ENCODE data around the gene APLP1. TPM values are rescaled to one million over a fixed set of nuclear protein-coding genes. Genes with fewer than 3 reads are reported as not detected.
"Not testable (repeated sequence)": the region's sequence is repeated elsewhere in the genome, so short reads cannot be mapped to it uniquely, and the experiment has no call there.

APLP1 gene
- total RNA-seq, 1 donor from 2014 or later = 66.8 TPM

DNA sequence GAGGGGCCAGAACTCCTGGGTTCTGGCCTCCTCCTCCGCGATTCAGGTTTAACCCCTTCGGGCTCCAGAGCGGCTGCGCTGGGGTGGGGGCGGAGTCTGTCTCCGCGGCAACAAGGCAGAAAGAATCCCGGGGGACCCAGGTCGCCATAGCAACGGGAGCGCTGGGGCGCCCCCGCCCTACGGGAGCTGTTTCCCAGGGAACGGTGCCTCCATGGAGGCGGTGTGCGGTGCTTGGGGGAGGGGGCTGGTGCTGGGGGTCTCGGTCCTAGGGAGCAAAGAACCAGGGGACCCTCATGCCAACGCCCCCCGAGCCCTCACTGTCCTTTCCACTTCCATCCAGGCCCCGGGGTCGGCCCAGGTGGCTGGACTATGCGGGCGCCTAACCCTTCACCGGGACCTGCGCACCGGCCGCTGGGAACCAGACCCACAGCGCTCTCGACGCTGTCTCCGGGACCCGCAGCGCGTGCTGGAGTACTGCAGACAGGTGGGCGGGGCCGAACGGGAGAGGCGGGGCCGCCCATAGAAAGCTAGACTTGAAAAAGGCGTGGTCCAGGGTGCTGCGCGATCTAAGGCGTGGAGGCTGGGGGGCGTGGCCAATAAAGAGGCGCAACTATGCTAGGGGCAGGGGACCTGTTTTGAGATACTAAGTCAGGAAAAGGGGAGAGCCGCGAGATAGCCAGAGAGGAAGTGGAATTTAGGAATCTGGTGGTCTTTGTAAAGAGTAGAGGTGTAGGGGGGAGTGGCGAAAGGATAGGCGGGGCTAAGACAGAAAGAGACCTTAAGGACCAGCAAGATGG lies 1.2 kb downstream of the APLP1 start:
- Mint-ChIP-seq H3K27ac (ENCODE audit: unreplicated experiment) (no peak overlapping the region), H3K36me3 (ENCODE audit: low read depth) (peaks cover 2% of the 10 kb centered on the region), H3K9me3 (ENCODE audit: low read depth) (no peaks in the 10 kb centered on the region), H3K4me3 (ENCODE audit: unreplicated experiment) (peak overlapping the region; percentile 76), H3K4me1 (ENCODE audit: low read depth) (peaks cover 13% of the 10 kb centered on the region), H3K27me3 (ENCODE audit: low read depth) (peaks cover 23% of the 10 kb centered on the region)
- DNase-seq (ENCODE audit: low spot score) = no peak
- TF ChIP-seq, protein P1, sequence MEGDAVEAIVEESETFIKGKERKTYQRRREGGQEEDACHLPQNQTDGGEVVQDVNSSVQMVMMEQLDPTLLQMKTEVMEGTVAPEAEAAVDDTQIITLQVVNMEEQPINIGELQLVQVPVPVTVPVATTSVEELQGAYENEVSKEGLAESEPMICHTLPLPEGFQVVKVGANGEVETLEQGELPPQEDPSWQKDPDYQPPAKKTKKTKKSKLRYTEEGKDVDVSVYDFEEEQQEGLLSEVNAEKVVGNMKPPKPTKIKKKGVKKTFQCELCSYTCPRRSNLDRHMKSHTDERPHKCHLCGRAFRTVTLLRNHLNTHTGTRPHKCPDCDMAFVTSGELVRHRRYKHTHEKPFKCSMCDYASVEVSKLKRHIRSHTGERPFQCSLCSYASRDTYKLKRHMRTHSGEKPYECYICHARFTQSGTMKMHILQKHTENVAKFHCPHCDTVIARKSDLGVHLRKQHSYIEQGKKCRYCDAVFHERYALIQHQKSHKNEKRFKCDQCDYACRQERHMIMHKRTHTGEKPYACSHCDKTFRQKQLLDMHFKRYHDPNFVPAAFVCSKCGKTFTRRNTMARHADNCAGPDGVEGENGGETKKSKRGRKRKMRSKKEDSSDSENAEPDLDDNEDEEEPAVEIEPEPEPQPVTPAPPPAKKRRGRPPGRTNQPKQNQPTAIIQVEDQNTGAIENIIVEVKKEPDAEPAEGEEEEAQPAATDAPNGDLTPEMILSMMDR (IDR thresholded peaks at IDR 0.05) = no peak

DNA sequence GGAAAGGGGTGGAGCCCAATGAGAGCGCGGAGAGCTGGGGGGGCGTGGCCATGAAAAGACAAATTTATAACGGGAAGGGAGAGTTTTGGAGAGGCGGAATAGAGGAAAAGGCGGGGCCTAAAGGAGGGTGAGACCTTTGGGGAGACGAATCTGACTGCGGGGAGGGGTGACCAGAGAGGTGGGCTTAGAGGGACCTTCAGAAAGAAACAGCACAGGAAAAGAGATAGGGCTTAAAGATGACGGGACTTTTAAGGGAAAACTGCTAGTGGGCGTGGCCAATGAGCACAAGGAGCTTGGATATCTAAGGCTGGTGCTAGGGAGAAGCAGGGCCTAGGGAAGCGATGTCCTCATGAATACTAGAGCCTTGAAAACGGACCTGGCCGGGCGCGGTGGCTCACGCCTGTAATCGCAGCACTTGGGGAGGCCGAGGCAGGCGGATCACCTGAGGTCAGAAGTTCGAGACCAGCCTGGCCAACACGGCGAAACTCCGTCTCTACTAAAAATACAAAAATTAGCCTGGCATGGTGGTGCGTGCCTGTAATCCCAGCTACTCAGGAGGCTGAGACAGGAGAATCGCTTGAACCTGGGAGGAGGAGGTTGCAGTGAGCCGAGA lies 1.9 kb downstream of the APLP1 start:
- not testable (repeated sequence) for DNase-seq (ENCODE audit: low spot score); H3K9me3 Mint-ChIP-seq (ENCODE audit: low read depth); H3K27ac Mint-ChIP-seq (ENCODE audit: unreplicated experiment); H3K36me3 Mint-ChIP-seq (ENCODE audit: low read depth)
- H3K27me3 Mint-ChIP-seq (ENCODE audit: low read depth) = peaks cover 20% of the 10 kb centered on the region
- peaks cover 13% of the 10 kb centered on the region for H3K4me1 Mint-ChIP-seq (ENCODE audit: low read depth)
- H3K4me3 Mint-ChIP-seq (ENCODE audit: unreplicated experiment) = peak overlapping the region; percentile 71

DNA sequence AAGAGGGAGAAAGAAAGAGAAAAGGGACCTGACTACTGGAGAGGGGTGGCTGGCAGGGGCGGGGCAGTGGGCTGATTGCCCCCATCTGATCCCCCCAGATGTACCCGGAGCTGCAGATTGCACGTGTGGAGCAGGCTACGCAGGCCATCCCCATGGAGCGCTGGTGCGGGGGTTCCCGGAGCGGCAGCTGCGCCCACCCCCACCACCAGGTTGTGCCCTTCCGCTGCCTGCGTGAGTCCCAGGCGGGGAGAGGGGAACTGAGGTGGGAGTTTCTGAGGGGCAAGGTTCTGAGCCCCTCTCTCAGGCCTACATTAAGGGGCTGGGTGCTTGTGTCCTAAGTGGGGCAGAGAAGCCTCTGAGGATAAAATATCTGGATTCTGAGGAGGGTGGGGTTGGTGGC lies 2.4 kb downstream of the APLP1 start:
- TF ChIP-seq, protein P1 (IDR thresholded peaks at IDR 0.05) = no peak
- Mint-ChIP-seq H3K4me1 (ENCODE audit: low read depth) (peaks cover 13% of the 10 kb centered on the region), H3K27me3 (ENCODE audit: low read depth) (peaks cover 15% of the 10 kb centered on the region), H3K9me3 (ENCODE audit: low read depth) (no peaks in the 10 kb centered on the region), H3K27ac (ENCODE audit: unreplicated experiment) (no peak overlapping the region), H3K4me3 (ENCODE audit: unreplicated experiment) (no peak overlapping the region), H3K36me3 (ENCODE audit: low read depth) (peaks cover 3% of the 10 kb centered on the region)
- no peak for DNase-seq (ENCODE audit: low spot score)

DNA sequence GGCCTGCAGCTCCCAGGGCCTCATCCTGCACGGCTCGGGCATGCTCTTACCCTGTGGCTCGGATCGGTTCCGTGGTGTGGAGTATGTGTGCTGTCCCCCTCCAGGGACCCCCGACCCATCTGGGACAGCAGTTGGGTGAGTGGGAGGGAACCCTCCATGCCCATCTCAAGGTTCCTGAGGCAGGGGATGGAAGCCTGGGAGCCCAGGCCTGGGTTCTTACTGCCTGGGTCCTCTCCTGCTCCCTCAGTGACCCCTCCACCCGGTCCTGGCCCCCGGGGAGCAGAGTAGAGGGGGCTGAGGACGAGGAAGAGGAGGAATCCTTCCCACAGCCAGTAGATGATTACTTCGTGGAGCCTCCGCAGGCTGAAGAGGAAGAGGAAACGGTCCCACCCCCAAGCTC lies 3.2 kb downstream of the APLP1 start:
- H3K4me1 Mint-ChIP-seq (ENCODE audit: low read depth) = peaks cover 13% of the 10 kb centered on the region
- H3K36me3 Mint-ChIP-seq (ENCODE audit: low read depth) = peaks cover 6% of the 10 kb centered on the region
- TF ChIP-seq, protein P1 (IDR thresholded peaks at IDR 0.05) = no peak
- H3K27me3 Mint-ChIP-seq (ENCODE audit: low read depth) = peaks cover 10% of the 10 kb centered on the region
- no peaks in the 10 kb centered on the region for H3K9me3 Mint-ChIP-seq (ENCODE audit: low read depth)
- H3K27ac Mint-ChIP-seq (ENCODE audit: unreplicated experiment) = no peak overlapping the region
- no peak overlapping the region for H3K4me3 Mint-ChIP-seq (ENCODE audit: unreplicated experiment)
- no peak for DNase-seq (ENCODE audit: low spot score)

DNA sequence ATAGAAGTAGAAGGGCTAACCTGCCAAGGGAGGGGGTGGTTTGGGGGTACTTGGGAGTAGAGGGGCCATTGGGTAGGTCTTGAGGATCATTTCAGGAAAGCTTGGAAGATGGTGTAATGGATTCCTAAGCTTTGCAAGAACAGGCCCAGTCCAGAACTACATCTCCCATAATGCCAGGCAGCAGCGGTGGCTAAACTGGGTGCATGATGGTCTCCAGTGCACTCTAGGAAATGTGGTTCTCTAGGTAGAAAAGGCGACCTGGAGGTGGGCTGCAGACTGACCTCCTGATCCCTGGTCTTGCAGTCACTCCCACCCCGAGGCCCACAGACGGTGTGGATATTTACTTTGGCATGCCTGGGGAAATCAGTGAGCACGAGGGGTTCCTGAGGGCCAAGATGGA lies 3.8 kb downstream of the APLP1 start:
- TF ChIP-seq, protein P1 (IDR thresholded peaks at IDR 0.05) = no peak
- Mint-ChIP-seq H3K9me3 (ENCODE audit: low read depth) (no peaks in the 10 kb centered on the region), H3K4me1 (ENCODE audit: low read depth) (peaks cover 13% of the 10 kb centered on the region), H3K4me3 (ENCODE audit: unreplicated experiment) (no peak overlapping the region), H3K27me3 (ENCODE audit: low read depth) (peaks cover 8% of the 10 kb centered on the region), H3K27ac (ENCODE audit: unreplicated experiment) (no peak overlapping the region), H3K36me3 (ENCODE audit: low read depth) (peaks cover 6% of the 10 kb centered on the region)
- DNase-seq (ENCODE audit: low spot score) = no peak

Data from chondrocyte (in vitro differentiated cells).